ENCODE measurements around the gene CASTOR2.
"Not testable (repeated sequence)": the region's sequence is repeated elsewhere in the genome, so short reads cannot be mapped to it uniquely, and the experiment has no call there.

DNA sequence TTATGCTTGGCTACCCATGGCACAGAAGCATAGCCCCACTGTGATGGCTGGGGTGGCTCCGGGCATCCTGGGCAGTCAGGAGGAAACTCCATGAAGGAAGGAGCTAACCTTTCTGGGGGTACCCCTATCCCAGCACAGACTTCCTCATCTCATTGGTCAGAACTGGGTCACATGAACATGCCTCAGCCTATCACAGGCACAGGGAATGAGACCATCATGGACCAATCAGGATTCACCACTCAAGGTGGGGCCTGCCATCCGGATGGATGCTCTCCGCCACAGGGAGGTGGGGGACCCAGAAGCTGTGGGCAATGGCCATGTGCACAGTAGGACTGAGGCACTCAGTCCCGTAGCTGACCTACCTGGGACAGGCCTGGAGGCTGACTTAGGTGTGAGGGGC is 6.9 kb downstream of the CASTOR2 start:
- TF ChIP-seq, protein P1, sequence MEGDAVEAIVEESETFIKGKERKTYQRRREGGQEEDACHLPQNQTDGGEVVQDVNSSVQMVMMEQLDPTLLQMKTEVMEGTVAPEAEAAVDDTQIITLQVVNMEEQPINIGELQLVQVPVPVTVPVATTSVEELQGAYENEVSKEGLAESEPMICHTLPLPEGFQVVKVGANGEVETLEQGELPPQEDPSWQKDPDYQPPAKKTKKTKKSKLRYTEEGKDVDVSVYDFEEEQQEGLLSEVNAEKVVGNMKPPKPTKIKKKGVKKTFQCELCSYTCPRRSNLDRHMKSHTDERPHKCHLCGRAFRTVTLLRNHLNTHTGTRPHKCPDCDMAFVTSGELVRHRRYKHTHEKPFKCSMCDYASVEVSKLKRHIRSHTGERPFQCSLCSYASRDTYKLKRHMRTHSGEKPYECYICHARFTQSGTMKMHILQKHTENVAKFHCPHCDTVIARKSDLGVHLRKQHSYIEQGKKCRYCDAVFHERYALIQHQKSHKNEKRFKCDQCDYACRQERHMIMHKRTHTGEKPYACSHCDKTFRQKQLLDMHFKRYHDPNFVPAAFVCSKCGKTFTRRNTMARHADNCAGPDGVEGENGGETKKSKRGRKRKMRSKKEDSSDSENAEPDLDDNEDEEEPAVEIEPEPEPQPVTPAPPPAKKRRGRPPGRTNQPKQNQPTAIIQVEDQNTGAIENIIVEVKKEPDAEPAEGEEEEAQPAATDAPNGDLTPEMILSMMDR (IDR thresholded peaks at IDR 0.05) = not testable (repeated sequence)
- not testable (repeated sequence) for TF ChIP-seq POLR2A, EP300 (IDR thresholded peaks at IDR 0.05)
